Activated CD4-positive, alpha-beta T cell treated with anti-CD3 and anti-CD28 coated beads, Interleukin-2, Interleukin-4, amounts not matched to agents 100 ng/mL and 50 ng/mL, durations not matched to agents 16 hours and 8 hours (primary cell): Measurements from ENCODE around the gene BEND3.
"Not testable (repeated sequence)": the region's sequence is repeated elsewhere in the genome, so short reads cannot be mapped to it uniquely, and the experiment has no call there.

ENCODE experiments used
- DNase-seq: peaks from one replicate; pipeline ENCODE4 v3.0.0-alpha.2; 2020; ENCODE audit warnings: low spot score

The BEND3 gene

GRCh38 chr6:107114926-107115694, at the start of gene BEND3:
Gene BEND3, minus strand, starts transcription at chr6:107115515. Its CDS starts 16,230 bp downstream, at chr6:107099285.
- peak; percentile 17 for DNase-seq

- DNase-seq, result not testable (repeated sequence)
Observed at GRCh38 chr6:107164299-107164698, 49.0 kb upstream of the BEND3 start.

- DNase-seq, result no peak
Observed at GRCh38 chr6:107161521-107161920, 46.2 kb upstream of the BEND3 start.

DNA sequence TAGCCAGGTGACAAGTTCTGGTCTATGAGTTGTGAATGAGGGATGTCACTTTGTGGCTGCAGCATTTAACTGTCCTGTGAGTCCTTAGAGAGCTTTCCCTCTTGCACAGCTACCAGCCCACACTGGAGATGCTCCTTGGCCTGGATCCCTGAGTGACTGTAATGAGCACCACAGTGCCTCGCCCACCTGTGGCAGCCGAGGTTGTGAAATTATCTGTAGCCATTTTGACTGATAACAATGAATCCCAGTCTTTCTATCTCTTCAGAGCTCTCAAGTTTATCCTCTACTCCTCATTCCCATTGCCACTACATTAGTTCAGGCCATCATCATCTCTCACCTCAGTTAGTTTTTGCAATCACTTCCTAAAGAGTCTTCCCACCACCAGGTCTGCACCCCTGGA, 41.3 kb upstream of the BEND3 start:
- DNase-seq, result no peak

DNA sequence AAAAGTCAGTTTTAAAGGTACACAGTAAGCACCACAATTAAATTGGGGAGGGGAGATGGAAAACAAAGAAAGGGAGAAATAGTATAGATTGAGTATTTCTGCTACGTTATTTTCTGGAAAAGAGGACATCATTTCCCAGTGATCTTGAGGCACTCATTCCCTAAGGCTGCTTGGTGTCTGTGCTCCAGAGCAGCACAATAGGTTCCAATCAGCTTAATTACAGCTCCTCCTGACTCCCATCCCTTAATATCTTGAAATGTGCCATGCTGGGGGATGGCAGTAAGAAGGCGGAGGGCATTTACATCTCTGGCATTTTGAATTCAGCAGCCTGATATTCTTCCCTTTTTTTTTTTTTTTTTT, 39.5 kb upstream of the BEND3 start:
- no peak for DNase-seq

- DNase-seq, result no peak
Observed at GRCh38 chr6:107154131-107154800, 39.0 kb upstream of the BEND3 start.

DNA sequence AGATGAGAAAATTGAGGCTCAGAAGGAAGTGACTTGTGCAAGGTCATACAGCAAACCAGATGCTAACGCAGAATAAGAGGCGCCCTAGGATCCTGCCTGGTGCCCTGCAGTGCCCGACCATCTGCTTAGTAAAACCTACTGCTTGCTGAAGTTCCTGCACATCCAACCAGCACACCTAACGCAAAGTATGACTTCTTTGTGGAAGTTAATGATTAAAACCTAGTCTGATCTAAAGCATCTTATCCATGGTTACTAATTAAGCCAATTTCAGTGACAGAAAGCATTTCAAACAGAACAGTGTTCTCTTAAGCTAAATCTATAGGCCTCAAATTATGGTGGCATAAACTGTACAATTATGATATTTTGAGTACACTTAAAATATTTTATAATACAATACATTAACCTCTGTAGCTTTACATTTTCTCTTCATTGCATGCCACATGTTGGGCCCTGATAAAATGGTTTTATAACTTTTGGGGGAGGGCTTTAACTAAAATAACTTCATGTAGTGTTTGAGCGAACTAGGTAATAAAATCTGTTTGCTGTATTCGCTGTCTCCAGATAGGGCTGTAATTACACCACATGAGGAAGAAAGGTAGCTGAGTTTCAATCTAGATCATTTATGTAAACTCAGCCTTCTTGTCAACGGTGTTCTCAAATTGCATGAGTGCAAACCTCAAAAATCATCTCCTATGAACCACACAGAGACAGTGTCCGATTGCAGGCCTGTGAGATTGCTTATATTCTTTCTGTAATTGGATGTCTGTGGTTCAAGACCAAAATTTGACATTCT, 37.5 kb upstream of the BEND3 start:
- no peak for DNase-seq

GRCh38 chr6:107144666-107145065, 29.4 kb upstream of the BEND3 start:
- no peak for DNase-seq

- DNase-seq, result no peak
Observed at GRCh38 chr6:107144014-107144413, 28.7 kb upstream of the BEND3 start.

DNA sequence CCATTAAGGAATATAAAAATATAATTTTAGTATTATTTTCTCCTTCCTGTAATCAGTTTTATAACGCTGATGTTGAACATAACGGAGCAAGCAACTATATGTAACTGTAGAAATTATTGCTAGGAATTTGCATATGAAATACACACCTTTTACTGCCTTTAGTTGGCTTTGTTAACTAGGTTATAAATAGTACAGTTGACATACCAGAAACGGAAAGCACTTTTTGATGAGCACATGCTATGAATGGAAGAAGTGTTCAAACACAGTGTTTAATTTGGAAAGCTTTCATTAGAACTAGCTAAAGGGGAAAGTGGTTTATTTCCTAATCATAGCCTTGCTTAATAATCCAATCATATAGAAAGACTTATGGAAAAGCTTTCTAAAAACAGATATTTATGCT, 25.3 kb upstream of the BEND3 start:
- DNase-seq, result no peak

- not testable (repeated sequence) for DNase-seq
Observed at GRCh38 chr6:107136324-107136723, 21.0 kb upstream of the BEND3 start.

GRCh38 chr6:107135048-107135680, 19.8 kb upstream of the BEND3 start:
- DNase-seq, result not testable (repeated sequence)

GRCh38 chr6:107132330-107132954, 17.1 kb upstream of the BEND3 start:
- no peak for DNase-seq

GRCh38 chr6:107129370-107129925, 14.1 kb upstream of the BEND3 start:
- DNase-seq, result no peak

GRCh38 chr6:107128577-107128976, 13.3 kb upstream of the BEND3 start:
- DNase-seq, result no peak

- DNase-seq, result no peak
Observed at GRCh38 chr6:107128175-107128574, 12.9 kb upstream of the BEND3 start.

- DNase-seq, result no peak
Observed at GRCh38 chr6:107125771-107126170, 10.5 kb upstream of the BEND3 start.

GRCh38 chr6:107124934-107125348, 9.6 kb upstream of the BEND3 start:
- DNase-seq, result no peak

GRCh38 chr6:107123501-107123900, 8.2 kb upstream of the BEND3 start:
- DNase-seq, result no peak

DNA sequence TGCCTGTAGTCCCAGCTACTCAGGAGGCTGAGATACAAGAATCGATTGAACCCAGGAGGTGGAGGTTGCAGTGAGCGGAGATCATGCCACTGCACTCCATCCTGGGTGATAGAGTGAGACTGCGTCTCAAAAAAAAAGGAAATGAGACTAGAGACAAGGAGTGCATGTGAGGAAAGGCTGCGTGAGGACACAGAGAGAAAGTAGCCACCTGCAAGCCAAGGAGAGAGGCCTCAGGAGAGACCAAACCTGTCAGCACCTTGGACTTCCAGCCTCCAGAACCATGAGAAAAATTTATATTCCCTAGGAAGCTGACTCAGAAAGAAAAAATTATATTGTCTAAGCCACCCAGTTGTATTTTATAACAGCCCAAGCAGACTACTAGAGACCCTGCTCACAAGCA, 7.4 kb upstream of the BEND3 start:
- DNase-seq, result no peak

DNA sequence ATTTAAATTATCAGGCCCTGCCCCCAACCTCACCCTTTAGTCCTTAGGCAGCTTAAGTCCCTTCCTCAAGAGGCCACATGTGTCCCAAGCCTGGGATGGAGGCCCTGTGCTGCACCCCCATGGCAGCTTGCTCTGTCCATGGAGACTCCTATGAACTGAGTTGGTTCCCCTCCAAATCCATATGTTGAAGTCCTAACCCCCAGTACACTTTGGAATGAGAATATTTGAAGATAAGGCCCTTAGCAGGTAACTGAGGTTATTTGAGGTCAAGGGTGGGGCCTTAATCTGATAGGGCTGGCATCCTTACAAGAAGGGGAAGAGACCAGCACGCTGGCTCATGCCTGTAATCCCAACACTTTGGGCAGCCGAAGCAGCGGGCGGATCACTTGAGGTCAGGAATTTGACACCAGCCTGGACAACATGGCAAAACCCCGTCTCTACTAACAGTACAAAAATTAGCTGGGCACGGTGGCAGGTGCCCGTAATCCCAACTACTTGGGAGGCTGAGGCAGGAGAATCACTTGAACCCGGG, 6.7 kb upstream of the BEND3 start:
- DNase-seq, result no peak
